HEK293 (cell line): Measurements from ENCODE around the gene SUMO3.
A peak's percentile ranks its signal among the peaks of the same experiment; 100 is the strongest.

Experiments
- ATF2 ChIP-seq: fragments of 450-650 bp; formaldehyde crosslinking; IDR thresholded peaks from 2 replicates; pipeline ENCODE4 v1.5.1; 2016; ENCODE audit warnings: missing biosample characterization, missing genetic modification characterization, low read depth
- ELK4 ChIP-seq: IDR thresholded peaks from 2 replicates; pipeline ENCODE4 v1.6.1; 2011; ENCODE audit warnings: mild to moderate bottlenecking, low read depth, low read length, borderline replicate concordance
- FEZF1 ChIP-seq: fragments of 450-650 bp; formaldehyde crosslinking; IDR thresholded peaks from 2 replicates; pipeline ENCODE4 v1.5.1; 2016; ENCODE audit warnings: missing biosample characterization, missing genetic modification characterization
- GFI1B ChIP-seq: fragments of 450-650 bp; formaldehyde crosslinking; IDR thresholded peaks from 2 replicates; pipeline ENCODE4 v1.5.1; 2016; ENCODE audit warnings: missing biosample characterization, missing genetic modification characterization
- HOXA7 ChIP-seq: sonication (generic); formaldehyde crosslinking; IDR thresholded peaks from 2 replicates; pipeline ENCODE4 v1.8.1; 2022; ENCODE audit warnings: missing genetic modification reagents, borderline replicate concordance
- KLF7 ChIP-seq: fragments of 450-650 bp; formaldehyde crosslinking; IDR thresholded peaks from 2 replicates; pipeline ENCODE4 v1.5.1; 2016; ENCODE audit warnings: missing biosample characterization, missing genetic modification characterization, borderline replicate concordance
- KLF9 ChIP-seq: fragments of 450-650 bp; formaldehyde crosslinking; IDR thresholded peaks from 2 replicates; pipeline ENCODE4 v1.5.1; 2016; ENCODE audit warnings: missing biosample characterization, missing genetic modification characterization, low read depth
- MEIS1 ChIP-seq: sonication (generic); formaldehyde crosslinking; IDR thresholded peaks from 2 replicates; pipeline ENCODE4 v1.8.1; 2022; ENCODE audit warnings: missing genetic modification reagents, mild to moderate bottlenecking, borderline replicate concordance
- MZF1 ChIP-seq: fragments of 450-650 bp; formaldehyde crosslinking; IDR thresholded peaks from 2 replicates; pipeline ENCODE4 v1.5.1; 2017; ENCODE audit warnings: missing biosample characterization, missing genetic modification characterization, borderline replicate concordance
- REPIN1 ChIP-seq: fragments of 450-650 bp; formaldehyde crosslinking; IDR thresholded peaks from 2 replicates; pipeline ENCODE4 v1.5.1; 2017; ENCODE audit warnings: missing biosample characterization, missing genetic modification characterization, low read depth
- WT1 ChIP-seq: fragments of 450-650 bp; formaldehyde crosslinking; IDR thresholded peaks from 2 replicates; pipeline ENCODE4 v1.5.1; 2016; ENCODE audit warnings: missing biosample characterization, missing genetic modification characterization
- ZBTB44 ChIP-seq: fragments of 450-650 bp; IDR thresholded peaks from 2 replicates; pipeline ENCODE4 v1.5.1; 2018; ENCODE audit warnings: missing biosample characterization, mild to moderate bottlenecking, missing genetic modification characterization
- ZFP69B ChIP-seq: fragments of 450-650 bp; formaldehyde crosslinking; IDR thresholded peaks from 2 replicates; pipeline ENCODE4 v1.5.1; 2016; ENCODE audit warnings: missing biosample characterization, missing genetic modification characterization
- ZNF169 ChIP-seq: fragments of 450-650 bp; formaldehyde crosslinking; IDR thresholded peaks from 2 replicates; pipeline ENCODE4 v1.5.1; 2016; ENCODE audit warnings: missing biosample characterization, missing genetic modification characterization
- ZNF184 ChIP-seq: fragments of 450-650 bp; IDR thresholded peaks from 2 replicates; pipeline ENCODE4 v1.5.1; 2018; ENCODE audit warnings: missing biosample characterization, mild to moderate bottlenecking, missing genetic modification characterization
- ZNF292 ChIP-seq: fragments of 450-650 bp; formaldehyde crosslinking; IDR thresholded peaks from 2 replicates; pipeline ENCODE4 v1.5.1; 2016; ENCODE audit warnings: low read depth, missing biosample characterization, missing genetic modification characterization, borderline replicate concordance
- ZNF311 ChIP-seq: fragments of 450-650 bp; formaldehyde crosslinking; IDR thresholded peaks from 2 replicates; pipeline ENCODE4 v1.5.1; 2017; ENCODE audit warnings: missing biosample characterization, missing genetic modification characterization, borderline replicate concordance
- ZNF433 ChIP-seq: fragments of 450-650 bp; formaldehyde crosslinking; IDR thresholded peaks from 2 replicates; pipeline ENCODE4 v1.5.1; 2016; ENCODE audit warnings: missing biosample characterization, missing genetic modification characterization, low read depth
- ZNF48 ChIP-seq: fragments of 450-650 bp; formaldehyde crosslinking; IDR thresholded peaks from 2 replicates; pipeline ENCODE4 v1.5.1; 2016; ENCODE audit warnings: missing biosample characterization, missing genetic modification characterization
- ZNF623 ChIP-seq: fragments of 450-650 bp; formaldehyde crosslinking; IDR thresholded peaks from 2 replicates; pipeline ENCODE4 v1.5.1; 2016; ENCODE audit warnings: missing biosample characterization, missing genetic modification characterization
- ZNF768 ChIP-seq: fragments of 450-650 bp; formaldehyde crosslinking; IDR thresholded peaks from 2 replicates; pipeline ENCODE4 v1.5.1; 2018; ENCODE audit warnings: missing biosample characterization, mild to moderate bottlenecking, missing genetic modification characterization
- ZNF785 ChIP-seq: fragments of 450-650 bp; formaldehyde crosslinking; IDR thresholded peaks from 2 replicates; pipeline ENCODE4 v1.5.1; 2016; ENCODE audit warnings: missing biosample characterization, missing genetic modification characterization
- ZNF830 ChIP-seq: fragments of 450-650 bp; IDR thresholded peaks from 2 replicates; pipeline ENCODE4 v1.5.0; 2018; ENCODE audit warnings: missing biosample characterization, missing genetic modification characterization, low read depth, mild to moderate bottlenecking, moderate library complexity
- ZSCAN18 ChIP-seq: fragments of 450-650 bp; formaldehyde crosslinking; IDR thresholded peaks from 2 replicates; pipeline ENCODE4 v1.5.1; 2016; ENCODE audit warnings: missing biosample characterization, missing genetic modification characterization
- TF ChIP-seq, protein P1 (sequence below): fragments of 450-650 bp; formaldehyde crosslinking; IDR thresholded peaks from 2 replicates; pipeline ENCODE4 v1.5.1; 2016; ENCODE audit warnings: missing biosample characterization, missing genetic modification characterization
- TF ChIP-seq, protein P2 (sequence below): fragments of 450-650 bp; formaldehyde crosslinking; IDR thresholded peaks from 2 replicates; pipeline ENCODE4 v1.5.1; 2016; ENCODE audit warnings: missing biosample characterization, missing genetic modification characterization
- TF ChIP-seq, protein P3 (sequence below): fragments of 450-650 bp; formaldehyde crosslinking; IDR thresholded peaks from 2 replicates; pipeline ENCODE4 v1.5.1; 2017; ENCODE audit warnings: missing biosample characterization, missing genetic modification characterization

SUMO3 gene

GRCh38 chr21:44801468-44802395 lies 16.1 kb downstream of the SUMO3 start, which contains the start of gene UBE2G2 (continued):
- TF ChIP-seq ATF2 (tag by site-specific recombination) = no peak
- TF ChIP-seq ZNF433 = no peak
- TF ChIP-seq, protein P1, sequence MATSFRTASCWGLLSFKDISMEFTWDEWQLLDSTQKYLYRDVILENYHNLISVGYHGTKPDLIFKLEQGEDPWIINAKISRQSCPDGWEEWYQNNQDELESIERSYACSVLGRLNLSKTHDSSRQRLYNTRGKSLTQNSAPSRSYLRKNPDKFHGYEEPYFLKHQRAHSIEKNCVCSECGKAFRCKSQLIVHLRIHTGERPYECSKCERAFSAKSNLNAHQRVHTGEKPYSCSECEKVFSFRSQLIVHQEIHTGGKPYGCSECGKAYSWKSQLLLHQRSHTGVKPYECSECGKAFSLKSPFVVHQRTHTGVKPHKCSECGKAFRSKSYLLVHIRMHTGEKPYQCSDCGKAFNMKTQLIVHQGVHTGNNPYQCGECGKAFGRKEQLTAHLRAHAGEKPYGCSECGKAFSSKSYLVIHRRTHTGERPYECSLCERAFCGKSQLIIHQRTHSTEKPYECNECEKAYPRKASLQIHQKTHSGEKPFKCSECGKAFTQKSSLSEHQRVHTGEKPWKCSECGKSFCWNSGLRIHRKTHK = no peak
- TF ChIP-seq REPIN1 = 0 out of 2 replicates have a peak, but pooled peaks have one; percentile 17
- no peak for TF ChIP-seq MEIS1
- TF ChIP-seq KLF9 (tag by site-specific recombination) = peak; percentile 23; the same call in 1 of the 2 replicates
- TF ChIP-seq, protein P2, sequence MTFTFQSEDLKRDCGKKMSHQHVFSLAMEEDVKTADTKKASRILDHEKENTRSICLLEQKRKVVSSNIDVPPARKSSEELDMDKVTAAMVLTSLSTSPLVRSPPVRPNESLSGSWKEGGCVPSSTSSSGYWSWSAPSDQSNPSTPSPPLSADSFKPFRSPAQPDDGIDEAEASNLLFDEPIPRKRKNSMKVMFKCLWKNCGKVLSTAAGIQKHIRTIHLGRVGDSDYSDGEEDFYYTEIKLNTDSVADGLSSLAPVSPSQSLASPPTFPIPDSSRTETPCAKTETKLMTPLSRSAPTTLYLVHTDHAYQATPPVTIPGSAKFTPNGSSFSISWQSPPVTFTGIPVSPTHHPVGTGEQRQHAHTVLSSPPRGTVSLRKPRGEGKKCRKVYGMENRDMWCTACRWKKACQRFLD = peak; percentile 85
- TF ChIP-seq ZNF623 (tag by site-specific recombination) = no peak
- TF ChIP-seq ZFP69B (tag by site-specific recombination) = no peak
- TF ChIP-seq ZNF311 (tag by site-specific recombination) = no peak
- no peak for TF ChIP-seq HOXA7 (CRISPR knock-in tag)
- TF ChIP-seq ZNF169 = no peak
- no peak for TF ChIP-seq ZNF292 (tag by site-specific recombination)
- TF ChIP-seq ZNF768 (tag by site-specific recombination) = no peak
- TF ChIP-seq KLF7 = 0 out of 2 replicates have a peak, but pooled peaks have one; percentile 15
- TF ChIP-seq WT1 (tag by site-specific recombination) = peak; percentile 53; the same call in 1 of the 2 replicates
- no peak for TF ChIP-seq FEZF1 (tag by site-specific recombination)
- TF ChIP-seq ZBTB44 = no peak; the same call in 1 of the 2 replicates
- TF ChIP-seq ZNF830 (tag by site-specific recombination) = no peak
- peak; percentile 68; the same call in 1 of the 2 replicates for TF ChIP-seq ZNF184
- TF ChIP-seq GFI1B = no peak
- TF ChIP-seq ZNF785 (tag by site-specific recombination) = no peak
- TF ChIP-seq ZSCAN18 (tag by site-specific recombination) = no peak
- TF ChIP-seq ELK4 = no peak
- TF ChIP-seq MZF1 (tag by site-specific recombination) = no peak
- TF ChIP-seq, protein P3, sequence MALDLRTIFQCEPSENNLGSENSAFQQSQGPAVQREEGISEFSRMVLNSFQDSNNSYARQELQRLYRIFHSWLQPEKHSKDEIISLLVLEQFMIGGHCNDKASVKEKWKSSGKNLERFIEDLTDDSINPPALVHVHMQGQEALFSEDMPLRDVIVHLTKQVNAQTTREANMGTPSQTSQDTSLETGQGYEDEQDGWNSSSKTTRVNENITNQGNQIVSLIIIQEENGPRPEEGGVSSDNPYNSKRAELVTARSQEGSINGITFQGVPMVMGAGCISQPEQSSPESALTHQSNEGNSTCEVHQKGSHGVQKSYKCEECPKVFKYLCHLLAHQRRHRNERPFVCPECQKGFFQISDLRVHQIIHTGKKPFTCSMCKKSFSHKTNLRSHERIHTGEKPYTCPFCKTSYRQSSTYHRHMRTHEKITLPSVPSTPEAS (tag by site-specific recombination) = peak; percentile 58
- no peak for TF ChIP-seq ZNF48 (tag by site-specific recombination)
